Upper lobe of right lung (tissue), 1 donor: ENCODE results near the gene FOXP1. TPM values are rescaled to one million over a fixed set of nuclear protein-coding genes. Genes with fewer than 3 reads are reported as not detected.
A peak's percentile ranks its signal among the peaks of the same experiment; 100 is the strongest.

Experiments
- ATAC-seq: fragments of 200-7000 bp; cut with Tn5 transposase; one replicate; pipeline ENCODE4 v1.9.1; 2020; ENCODE audit warnings: mild to moderate bottlenecking, moderate library complexity
- DNase-seq: peaks from one replicate; pipeline ENCODE4 v3.0.0-alpha.2; 2020
- H3K27ac ChIP-seq: fragments of 200-600 bp; one replicate; pipeline ENCODE4 v1.8.0; 2022
- H3K27me3 ChIP-seq: fragments of 200-600 bp; one replicate; pipeline ENCODE4 v1.8.0; 2022; ENCODE audit warnings: mild to moderate bottlenecking
- H3K36me3 ChIP-seq: fragments of 200-600 bp; one replicate; pipeline ENCODE4 v1.8.0; 2022
- H3K4me1 ChIP-seq: fragments of 200-600 bp; one replicate; pipeline ENCODE4 v1.8.0; 2022
- H3K4me3 ChIP-seq: fragments of 200-600 bp; one replicate; pipeline ENCODE4 v1.8.0; 2022; ENCODE audit warnings: mild to moderate bottlenecking
- H3K9me3 ChIP-seq: fragments of 200-600 bp; one replicate; pipeline ENCODE4 v1.8.0; 2022
- CTCF ChIP-seq: fragments of 200-600 bp; IDR thresholded peaks from one replicate; pipeline ENCODE4 v1.8.0; 2022; ENCODE audit warnings: antibody characterized with exemption
- intact Hi-C: fragments of 100-400 bp; cut with DNase I; formaldehyde crosslinking; loops from one replicate; pipeline ENCODE4 v1.11.0; 2022
- total RNA-seq: library from RNA; stranded (reverse); fragmentation: NEBNext Ultra II Directional; extraction: Animal tissue kit (Norgen Biotek cat#: 25700); gene quantifications from one replicate; pipeline ENCODE4 v1.2.1, GENCODE V29; 2021
- donor health status: DM: no; HTN: yes; CAD: no; lungs with severe emphysema.

Gene FOXP1
- total RNA-seq, 1 donor from 2014 or later = 140 TPM

GRCh38 chr3:71069797-71070196 lies 513.7 kb downstream of the FOXP1 start:
- peak; percentile 58 for TF ChIP-seq CTCF
- DNase-seq (no peak), ATAC-seq (peak; percentile 78)
- Histone ChIP-seq H3K27me3 (no peaks in the 10 kb centered on the region), H3K9me3 (no peaks in the 10 kb centered on the region), H3K4me3 (no peak overlapping the region), H3K4me1 (peaks cover 48% of the 10 kb centered on the region), H3K36me3 (no peaks in the 10 kb centered on the region), H3K27ac (no peak overlapping the region)
- intact Hi-C loops = no loop called here

GRCh38 chr3:71067977-71068654 lies 515.4 kb downstream of the FOXP1 start:
- TF ChIP-seq CTCF = no peak
- no peak for DNase-seq
- Histone ChIP-seq H3K4me3 (no peak overlapping the region), H3K4me1 (peaks cover 48% of the 10 kb centered on the region), H3K9me3 (no peaks in the 10 kb centered on the region), H3K27me3 (no peaks in the 10 kb centered on the region), H3K36me3 (no peaks in the 10 kb centered on the region), H3K27ac (no peak overlapping the region)
- ATAC-seq = no peak
- intact Hi-C loops = no loop called here

GRCh38 chr3:71066849-71067261 lies 516.7 kb downstream of the FOXP1 start:
- H3K4me3 ChIP-seq = no peak overlapping the region
- H3K4me1 ChIP-seq = peaks cover 53% of the 10 kb centered on the region
- no peaks in the 10 kb centered on the region for H3K9me3 ChIP-seq
- DNase-seq = no peak
- H3K36me3 ChIP-seq = no peaks in the 10 kb centered on the region
- no peaks in the 10 kb centered on the region for H3K27me3 ChIP-seq
- no peak for TF ChIP-seq CTCF
- intact Hi-C loops = no loop called here
- H3K27ac ChIP-seq = no peak overlapping the region
- no peak for ATAC-seq

GRCh38 chr3:71066356-71066755 lies 517.2 kb downstream of the FOXP1 start:
- no peak for TF ChIP-seq CTCF
- H3K27ac ChIP-seq = peak overlapping the region; percentile 93
- no peaks in the 10 kb centered on the region for H3K36me3 ChIP-seq
- H3K9me3 ChIP-seq = no peaks in the 10 kb centered on the region
- intact Hi-C loops = no loop called here
- H3K4me1 ChIP-seq = peaks cover 50% of the 10 kb centered on the region
- H3K27me3 ChIP-seq = no peaks in the 10 kb centered on the region
- H3K4me3 ChIP-seq = peak overlapping the region; percentile 75
- ATAC-seq (peak; percentile 4), DNase-seq (no peak)

- intact Hi-C loops = no loop called here
- TF ChIP-seq CTCF = no peak
- no peaks in the 10 kb centered on the region for H3K27me3 ChIP-seq
- H3K36me3 ChIP-seq = no peaks in the 10 kb centered on the region
- H3K4me3 ChIP-seq = peak overlapping the region; percentile 75
- no peak for ATAC-seq
- no peaks in the 10 kb centered on the region for H3K9me3 ChIP-seq
- no peak for DNase-seq
- peaks cover 51% of the 10 kb centered on the region for H3K4me1 ChIP-seq
- peak overlapping the region; percentile 93 for H3K27ac ChIP-seq
These were observed 517.8 kb downstream of the FOXP1 start for GRCh38 chr3:71065764-71066013.
